Lower leg skin (tissue), 3 donors: ENCODE data around the gene PDZRN3.

Experiments
- POLR2A ChIP-seq, 2 donors: fragments of 450-650 bp; IDR thresholded peaks; one replicate each; pipeline ENCODE4 v1.6.1; 2016 to 2017; ENCODE audit warnings: antibody characterized with exemption in 2 of 2, mild to moderate bottlenecking in 1 of 2, moderate library complexity in 1 of 2
- TF ChIP-seq, protein P1 (sequence below), 3 donors: fragments of 450-650 bp; IDR thresholded peaks; one replicate each; pipeline ENCODE4 v1.5.1; 2016; ENCODE audit warnings: antibody characterized with exemption in 3 of 3, mild to moderate bottlenecking in 3 of 3, moderate library complexity in 2 of 3

DNA sequence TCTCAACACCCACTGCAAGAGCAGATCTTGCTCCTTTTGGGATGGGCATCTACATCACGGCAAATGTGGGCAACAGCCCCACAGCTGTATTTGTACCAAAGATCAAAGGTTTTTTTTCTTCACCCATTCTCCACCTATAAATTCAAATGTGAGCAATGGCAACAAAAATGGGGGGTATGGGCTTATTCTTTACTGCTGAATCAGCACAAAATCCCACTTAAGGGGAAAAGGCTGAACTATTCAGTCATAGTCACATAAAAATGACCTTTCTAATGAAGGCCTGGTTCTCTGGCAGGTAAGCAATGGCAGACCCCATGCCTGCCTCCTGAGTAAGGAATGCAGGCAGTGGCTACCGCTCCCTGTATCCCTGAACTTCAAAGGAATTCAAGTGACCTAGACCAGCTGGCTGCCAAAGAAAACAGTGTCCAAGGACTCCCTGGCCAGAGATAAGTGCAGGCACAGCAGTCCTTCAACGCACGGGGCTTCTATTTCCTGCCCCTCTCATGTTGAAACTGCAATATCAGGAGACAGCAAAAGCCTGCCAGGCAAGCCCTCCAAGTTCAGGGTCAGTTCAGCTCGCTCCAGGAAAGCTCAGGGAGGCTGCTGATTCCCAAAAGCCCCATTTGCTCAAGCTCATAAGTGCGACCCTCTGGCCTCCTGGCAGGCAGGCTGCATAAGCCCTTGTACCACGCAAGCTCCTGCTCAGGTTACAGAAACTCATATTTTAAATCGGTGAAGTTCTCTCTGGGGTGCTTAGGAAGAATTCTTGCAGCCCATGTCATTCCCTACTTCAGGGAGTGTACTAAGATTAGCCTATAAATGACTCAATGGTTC is 134.1 kb downstream of the PDZRN3 start:
- TF ChIP-seq, protein P1, sequence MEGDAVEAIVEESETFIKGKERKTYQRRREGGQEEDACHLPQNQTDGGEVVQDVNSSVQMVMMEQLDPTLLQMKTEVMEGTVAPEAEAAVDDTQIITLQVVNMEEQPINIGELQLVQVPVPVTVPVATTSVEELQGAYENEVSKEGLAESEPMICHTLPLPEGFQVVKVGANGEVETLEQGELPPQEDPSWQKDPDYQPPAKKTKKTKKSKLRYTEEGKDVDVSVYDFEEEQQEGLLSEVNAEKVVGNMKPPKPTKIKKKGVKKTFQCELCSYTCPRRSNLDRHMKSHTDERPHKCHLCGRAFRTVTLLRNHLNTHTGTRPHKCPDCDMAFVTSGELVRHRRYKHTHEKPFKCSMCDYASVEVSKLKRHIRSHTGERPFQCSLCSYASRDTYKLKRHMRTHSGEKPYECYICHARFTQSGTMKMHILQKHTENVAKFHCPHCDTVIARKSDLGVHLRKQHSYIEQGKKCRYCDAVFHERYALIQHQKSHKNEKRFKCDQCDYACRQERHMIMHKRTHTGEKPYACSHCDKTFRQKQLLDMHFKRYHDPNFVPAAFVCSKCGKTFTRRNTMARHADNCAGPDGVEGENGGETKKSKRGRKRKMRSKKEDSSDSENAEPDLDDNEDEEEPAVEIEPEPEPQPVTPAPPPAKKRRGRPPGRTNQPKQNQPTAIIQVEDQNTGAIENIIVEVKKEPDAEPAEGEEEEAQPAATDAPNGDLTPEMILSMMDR (IDR thresholded peaks at IDR 0.05): no peak
- TF ChIP-seq POLR2A (IDR thresholded peaks at IDR 0.05): no peak
